DOHH2 (cell line): Measurements from ENCODE around the gene IGFLR1.

Experiments
- H3F3A ChIP-seq: fragments of 200-600 bp; sonication (generic), shearing (Covaris generic); 2 replicates; pipeline ENCODE4 v1.6.0; 2016; ENCODE audit warnings: antibody characterized with exemption, mild to moderate bottlenecking; ENCODE audit not compliant: control insufficient read depth, insufficient read depth
- H3K27ac ChIP-seq: fragments of 200-600 bp; sonication (generic); 2 replicates; pipeline ENCODE4 v1.5.1; 2014; ENCODE audit warnings: low read depth, mild to moderate bottlenecking, low read length, moderate library complexity
- H3K27me3 ChIP-seq: fragments of 200-600 bp; sonication (generic); 2 replicates; pipeline ENCODE4 v1.6.1; 2014; ENCODE audit warnings: mild to moderate bottlenecking, low read length, mixed read lengths; ENCODE audit not compliant: control insufficient read depth
- H3K36me3 ChIP-seq: fragments of 200-600 bp; sonication (generic); 2 replicates; pipeline ENCODE4 v1.6.1; 2014; ENCODE audit warnings: mild to moderate bottlenecking, low read length, moderate library complexity, mixed read lengths; ENCODE audit not compliant: control insufficient read depth
- H3K4me1 ChIP-seq: fragments of 200-600 bp; sonication (generic); 2 replicates; pipeline ENCODE4 v1.6.1; 2014; ENCODE audit warnings: mild to moderate bottlenecking, low read length, mixed read lengths; ENCODE audit not compliant: control insufficient read depth
- H3K4me2 ChIP-seq: fragments of 200-600 bp; sonication (generic); 2 replicates; pipeline ENCODE4 v1.6.0; 2014; ENCODE audit warnings: mild to moderate bottlenecking, low read length, moderate library complexity
- H3K4me3 ChIP-seq: fragments of 200-600 bp; sonication (generic); 2 replicates; pipeline ENCODE4 v1.5.1; 2014; ENCODE audit warnings: mild to moderate bottlenecking, low read length, mixed read lengths
- H3K79me2 ChIP-seq: fragments of 200-600 bp; sonication (generic); 2 replicates; pipeline ENCODE4 v1.6.1; 2014; ENCODE audit warnings: mild to moderate bottlenecking, low read length, mixed read lengths; ENCODE audit not compliant: control insufficient read depth
- H3K9me2 ChIP-seq: fragments of 200-600 bp; sonication (generic); replicated peaks from 2 replicates; pipeline ENCODE4 v1.6.1; 2014; ENCODE audit warnings: mild to moderate bottlenecking, low read length, mixed read lengths; ENCODE audit not compliant: control insufficient read depth
- H3K9me3 ChIP-seq: fragments of 200-600 bp; sonication (generic); 2 replicates; pipeline ENCODE4 v1.6.1; 2014; ENCODE audit warnings: antibody characterized with exemption, low read length, mixed read lengths; ENCODE audit not compliant: control insufficient read depth, insufficient read depth
- H4K20me1 ChIP-seq: fragments of 200-600 bp; sonication (generic); 2 replicates; pipeline ENCODE4 v1.6.0; 2014; ENCODE audit warnings: low read depth, mild to moderate bottlenecking, antibody characterized with exemption, low read length, moderate library complexity; ENCODE audit not compliant: control insufficient read depth, insufficient read depth
- CTCF ChIP-seq: fragments of 200-600 bp; sonication (generic); IDR thresholded peaks from one replicate; pipeline ENCODE4 v1.5.1; 2014; ENCODE audit warnings: antibody characterized with exemption, mild to moderate bottlenecking, low read depth, low read length; ENCODE audit not compliant: poor library complexity, severe bottlenecking
- EZH2phosphoT487 ChIP-seq: fragments of 200-600 bp; sonication (generic); IDR thresholded peaks from 2 replicates; pipeline ENCODE4 v1.6.1; 2017; ENCODE audit warnings: borderline replicate concordance, mild to moderate bottlenecking, antibody characterized with exemption, low read length, moderate library complexity, mixed read lengths

Gene IGFLR1

GRCh38 chr19:35744430-35745327 lies 2.4 kb upstream of the IGFLR1 start:
- H3K4me1 ChIP-seq = peaks cover 49% of the 10 kb centered on the region
- no peaks in the 10 kb centered on the region for H4K20me1 ChIP-seq
- H3F3A ChIP-seq = no peaks in the 10 kb centered on the region
- H3K27ac ChIP-seq = peak overlapping the region; percentile 86
- peak overlapping the region; percentile 77 for H3K4me2 ChIP-seq
- H3K36me3 ChIP-seq = peaks cover 8% of the 10 kb centered on the region; the same call in 1 of the 2 replicates
- TF ChIP-seq EZH2phosphoT487 = no peak
- peak; percentile 52 for TF ChIP-seq CTCF
- peak overlapping the region; percentile 92 for H3K4me3 ChIP-seq
- H3K27me3 ChIP-seq = no peaks in the 10 kb centered on the region
- H3K9me2 ChIP-seq = no peaks in the 10 kb centered on the region
- peaks cover 5% of the 10 kb centered on the region; the same call in 1 of the 2 replicates for H3K9me3 ChIP-seq
- H3K79me2 ChIP-seq = peaks cover 14% of the 10 kb centered on the region

- Histone ChIP-seq H3K4me1 (peaks cover 47% of the 10 kb centered on the region), H3K27ac (no peak overlapping the region), H3K36me3 (peaks cover 12% of the 10 kb centered on the region), H3K4me2 (peak overlapping the region; percentile 77), H3K27me3 (no peaks in the 10 kb centered on the region), H3F3A (peaks cover 2% of the 10 kb centered on the region), H3K79me2 (peaks cover 10% of the 10 kb centered on the region), H4K20me1 (no peaks in the 10 kb centered on the region), H3K9me3 (peaks cover 5% of the 10 kb centered on the region; the same call in 1 of the 2 replicates), H3K9me2 (no peaks in the 10 kb centered on the region), H3K4me3 (peak overlapping the region; percentile 92)
- TF ChIP-seq EZH2phosphoT487 = no peak
- no peak for TF ChIP-seq CTCF
Measured at GRCh38 chr19:35743640-35744429, 1.6 kb upstream of the IGFLR1 start.

GRCh38 chr19:35741203-35741515 lies 1.1 kb downstream of the IGFLR1 start:
- H3K79me2 ChIP-seq = peaks cover 6% of the 10 kb centered on the region
- H4K20me1 ChIP-seq = no peaks in the 10 kb centered on the region
- H3K9me2 ChIP-seq = no peaks in the 10 kb centered on the region
- peak overlapping the region; percentile 95 for H3K4me2 ChIP-seq
- peaks cover 5% of the 10 kb centered on the region; the same call in 1 of the 2 replicates for H3K9me3 ChIP-seq
- TF ChIP-seq EZH2phosphoT487 (no peak), CTCF (peak; percentile 19)
- H3K4me3 ChIP-seq = peak overlapping the region; percentile 87
- no peaks in the 10 kb centered on the region for H3K27me3 ChIP-seq
- H3K4me1 ChIP-seq = peaks cover 53% of the 10 kb centered on the region
- H3K27ac ChIP-seq = peak overlapping the region; percentile 67
- peaks cover 37% of the 10 kb centered on the region for H3K36me3 ChIP-seq
- H3F3A ChIP-seq = peaks cover 15% of the 10 kb centered on the region
